OCI-LY7 (cell line): Measurements from ENCODE around the gene CDH23.

Experiments
- EZH2phosphoT487 ChIP-seq: fragments of 200-600 bp; sonication (generic); IDR thresholded peaks from 2 replicates; pipeline ENCODE4 v1.6.1; 2018; ENCODE audit warnings: low read depth, borderline replicate concordance, mild to moderate bottlenecking, mixed run types, antibody characterized with exemption, low read length, moderate library complexity, mixed read lengths
- TF ChIP-seq, protein P1 (sequence below): fragments of 200-600 bp; sonication (generic); conservative IDR thresholded peaks from 2 replicates; pipeline ENCODE4 v1.5.1; 2014; ENCODE audit warnings: mild to moderate bottlenecking, antibody characterized with exemption, low read length, moderate library complexity, mixed read lengths

GRCh38 chr10:71382757-71383156 lies 14.0 kb upstream of the CDH23 start:
- TF ChIP-seq, protein P1, sequence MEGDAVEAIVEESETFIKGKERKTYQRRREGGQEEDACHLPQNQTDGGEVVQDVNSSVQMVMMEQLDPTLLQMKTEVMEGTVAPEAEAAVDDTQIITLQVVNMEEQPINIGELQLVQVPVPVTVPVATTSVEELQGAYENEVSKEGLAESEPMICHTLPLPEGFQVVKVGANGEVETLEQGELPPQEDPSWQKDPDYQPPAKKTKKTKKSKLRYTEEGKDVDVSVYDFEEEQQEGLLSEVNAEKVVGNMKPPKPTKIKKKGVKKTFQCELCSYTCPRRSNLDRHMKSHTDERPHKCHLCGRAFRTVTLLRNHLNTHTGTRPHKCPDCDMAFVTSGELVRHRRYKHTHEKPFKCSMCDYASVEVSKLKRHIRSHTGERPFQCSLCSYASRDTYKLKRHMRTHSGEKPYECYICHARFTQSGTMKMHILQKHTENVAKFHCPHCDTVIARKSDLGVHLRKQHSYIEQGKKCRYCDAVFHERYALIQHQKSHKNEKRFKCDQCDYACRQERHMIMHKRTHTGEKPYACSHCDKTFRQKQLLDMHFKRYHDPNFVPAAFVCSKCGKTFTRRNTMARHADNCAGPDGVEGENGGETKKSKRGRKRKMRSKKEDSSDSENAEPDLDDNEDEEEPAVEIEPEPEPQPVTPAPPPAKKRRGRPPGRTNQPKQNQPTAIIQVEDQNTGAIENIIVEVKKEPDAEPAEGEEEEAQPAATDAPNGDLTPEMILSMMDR = no peak
- TF ChIP-seq EZH2phosphoT487 = no peak
